SK-N-SH (cell line): ENCODE results near the gene DSE. TPM values are rescaled to one million over a fixed set of nuclear protein-coding genes. Genes with fewer than 3 reads are reported as not detected.

Experiments used
- CTCF ChIA-PET: fragments of 300-600, 350-600 bp; formaldehyde crosslinking; extraction: SDS; loops from one replicate; lab custom pipeline; 2021; lab: Yijun Ruan, JAX
- POLR2A ChIA-PET: fragments of 350-600 bp; sonication (Branson Sonifier 250); formaldehyde crosslinking; extraction: SDS; loops from one replicate; lab custom pipeline; 2020; ENCODE audit warnings: antibody characterized with exemption, inconsistent platforms; lab: Yijun Ruan, JAX
- DNase-seq: peaks from one replicate; pipeline ENCODE4 v3.0.0; 2012
- H2AFZ ChIP-seq: fragments of 200-600 bp; sonication (generic); 2 replicates; pipeline ENCODE4 v1.8.1; 2016; ENCODE audit warnings: antibody characterized with exemption, mild to moderate bottlenecking, low read depth
- H3F3A ChIP-seq: fragments of 200-600 bp; sonication (generic); replicated peaks from 2 replicates; pipeline ENCODE3; 2016; ENCODE audit warnings: antibody characterized with exemption, mild to moderate bottlenecking; ENCODE audit not compliant: insufficient read depth
- H3K27ac ChIP-seq, 2 experiments: fragments of 200-500 bp in 1 of 2; fragments of 200-600 bp in 1 of 2; sonication (Bioruptor generic) in 1 of 2; sonication (generic), shearing (Covaris generic) in 1 of 2; 2 replicates each; pipeline versions ENCODE4 v1.5.1 to v1.6.1; 2014 to 2016; ENCODE audit warnings: low read depth in 2 of 2, inconsistent platforms in 1 of 2, low read length in 1 of 2, mild to moderate bottlenecking in 1 of 2, mixed read lengths in 1 of 2
- H3K27me3 ChIP-seq: fragments of 200-600 bp; sonication (generic), shearing (Covaris generic); 2 replicates; pipeline ENCODE4 v1.6.1; 2016; ENCODE audit warnings: mixed run types; ENCODE audit not compliant: insufficient read depth
- H3K36me3 ChIP-seq, 2 experiments: fragments of 200-500 bp in 1 of 2; fragments of 200-600 bp in 1 of 2; sonication (Bioruptor generic) in 1 of 2; sonication (generic) in 1 of 2; replicated peaks in 1 of 2; 2 replicates each; pipeline versions ENCODE3 to v1.5.1; 2014 to 2016; ENCODE audit warnings: low read length in 1 of 2, mild to moderate bottlenecking in 1 of 2; ENCODE audit not compliant: insufficient read depth in 2 of 2, control insufficient read depth in 1 of 2
- H3K4me1 ChIP-seq, 2 experiments: fragments of 200-500 bp in 1 of 2; fragments of 200-600 bp in 1 of 2; sonication (Bioruptor generic) in 1 of 2; sonication (generic), shearing (Covaris generic) in 1 of 2; 2 replicates each; pipeline versions ENCODE4 v1.5.1 to v1.6.1; 2014 to 2016; ENCODE audit warnings: low read depth in 1 of 2, low read length in 1 of 2, mixed run types in 1 of 2; ENCODE audit not compliant: insufficient read depth in 2 of 2, control insufficient read depth in 1 of 2
- H3K4me2 ChIP-seq: fragments of 200-600 bp; sonication (generic), shearing (Covaris generic); 2 replicates; pipeline ENCODE4 v1.6.1; 2017; ENCODE audit warnings: mixed run types
- H3K4me3 ChIP-seq, 2 experiments: fragments of 200-500 bp in 1 of 2; fragments of 200-600 bp in 1 of 2; sonication (Bioruptor generic) in 1 of 2; sonication (generic), shearing (Covaris generic) in 1 of 2; 2 replicates each; pipeline versions ENCODE4 v1.5.1 to v1.8.1; 2014 to 2016; ENCODE audit warnings: low read depth in 2 of 2, inconsistent platforms in 1 of 2, low read length in 1 of 2, mild to moderate bottlenecking in 1 of 2, mixed read lengths in 1 of 2, moderate library complexity in 1 of 2
- H3K79me2 ChIP-seq: fragments of 200-600 bp; sonication (generic); 2 replicates; pipeline ENCODE4 v1.8.1; 2017; ENCODE audit warnings: mild to moderate bottlenecking; ENCODE audit not compliant: insufficient read depth
- H3K9ac ChIP-seq: fragments of 200-600 bp; sonication (generic); 2 replicates; pipeline ENCODE4 v1.6.1; 2017; ENCODE audit warnings: mixed run types
- H3K9me2 ChIP-seq: fragments of 200-600 bp; sonication (generic); 2 replicates; pipeline ENCODE4 v1.6.1; 2017; ENCODE audit warnings: mixed run types
- H3K9me3 ChIP-seq: fragments of 200-600 bp; sonication (generic); 2 replicates; pipeline ENCODE4 v1.6.1; 2017; ENCODE audit warnings: mixed run types, mild to moderate bottlenecking, moderate library complexity
- H4K20me1 ChIP-seq: fragments of 200-600 bp; sonication (generic); 2 replicates; pipeline ENCODE4 v1.6.1; 2017; ENCODE audit warnings: mild to moderate bottlenecking, mixed run types; ENCODE audit not compliant: insufficient read depth
- ELF1 ChIP-seq: IDR thresholded peaks from 2 replicates; pipeline ENCODE4 v1.4.0; 2012
- FOSL2 ChIP-seq: IDR thresholded peaks from 2 replicates; pipeline ENCODE4 v1.4.0; 2012; ENCODE audit warnings: low read depth, mild to moderate bottlenecking, moderate library complexity, borderline replicate concordance
- FOXM1 ChIP-seq: IDR thresholded peaks from 2 replicates; pipeline ENCODE4 v1.4.0; 2012; ENCODE audit warnings: low read depth, mild to moderate bottlenecking
- GATA2 ChIP-seq: sonication (generic); formaldehyde crosslinking; IDR thresholded peaks from 2 replicates; pipeline ENCODE4 v1.5.0; 2020; ENCODE audit warnings: mild to moderate bottlenecking, missing genetic modification reagents
- JUND ChIP-seq: IDR thresholded peaks from 2 replicates; pipeline ENCODE4 v1.4.0; 2012
- MEF2A ChIP-seq: IDR thresholded peaks from 2 replicates; pipeline ENCODE4 v1.4.0; 2012; ENCODE audit warnings: low read depth, borderline replicate concordance
- MXI1 ChIP-seq: IDR thresholded peaks from 2 replicates; pipeline ENCODE4 v1.6.1; 2012; ENCODE audit warnings: mild to moderate bottlenecking, low read depth, low read length, improper control_type of control experiment
- NFIC ChIP-seq: IDR thresholded peaks from 2 replicates; pipeline ENCODE4 v1.4.0; 2012; ENCODE audit warnings: borderline replicate concordance
- NRF1 ChIP-seq: IDR thresholded peaks from 2 replicates; pipeline ENCODE4 v1.6.1; 2012; ENCODE audit warnings: low read depth, mild to moderate bottlenecking, low read length
- POLR2AphosphoS5 ChIP-seq: IDR thresholded peaks from 2 replicates; pipeline ENCODE4 v1.6.1; 2012; ENCODE audit warnings: low read depth, low read length
- RAD21 ChIP-seq: IDR thresholded peaks from 2 replicates; pipeline ENCODE4 v1.6.1; 2012; ENCODE audit warnings: mild to moderate bottlenecking, low read length
- SIN3A ChIP-seq: IDR thresholded peaks from 2 replicates; pipeline ENCODE4 v1.6.1; 2012; ENCODE audit warnings: low read depth, mild to moderate bottlenecking, low read length, moderate library complexity, borderline replicate concordance
- TEAD4 ChIP-seq: IDR thresholded peaks from 2 replicates; pipeline ENCODE4 v1.4.0; 2012; ENCODE audit warnings: mild to moderate bottlenecking, borderline replicate concordance; ENCODE audit not compliant: insufficient read depth
- WGBS: methylation state at CpG from one replicate; pipeline ENCODE4 v1.1.6; 2017; ENCODE audit warnings: low lambda C conversion rate; 5-methylcytosine and 5-hydroxymethylcytosine counted together
- polyA plus RNA-seq, 3 experiments: library from polyadenylated mRNA; depleted of rRNA; stranded (reverse); fragments of >200 nt; gene quantifications; 2 replicates each; pipeline ENCODE4 v1.2.3, GENCODE V29; 2012
- TF ChIP-seq, protein P1 (sequence below): IDR thresholded peaks from 2 replicates; pipeline ENCODE4 v1.4.0; 2012; ENCODE audit warnings: low read depth, borderline replicate concordance
- TF ChIP-seq, protein P2 (sequence below): fragments of 150-350 bp; IDR thresholded peaks from 2 replicates; pipeline ENCODE4 v1.6.1; 2016; ENCODE audit warnings: mild to moderate bottlenecking, low read depth, low read length
- TF ChIP-seq, protein P3 (sequence below): IDR thresholded peaks from 2 replicates; pipeline ENCODE4 v1.4.0; 2012; ENCODE audit warnings: low read depth
- TF ChIP-seq, protein P4 (sequence below): fragments of 150-350 bp; IDR thresholded peaks from 2 replicates; pipeline ENCODE4 v1.6.1; 2017; ENCODE audit warnings: antibody characterized with exemption, low read length, low read depth, borderline replicate concordance
- TF ChIP-seq, protein P5 (sequence below): IDR thresholded peaks from 2 replicates; pipeline ENCODE4 v1.4.0; 2012; ENCODE audit warnings: low read depth, borderline replicate concordance

The DSE gene
- polyA plus RNA-seq, 1 of the 3 experiments (the other 2 are of a cell fraction), result 12.7 TPM

DNA sequence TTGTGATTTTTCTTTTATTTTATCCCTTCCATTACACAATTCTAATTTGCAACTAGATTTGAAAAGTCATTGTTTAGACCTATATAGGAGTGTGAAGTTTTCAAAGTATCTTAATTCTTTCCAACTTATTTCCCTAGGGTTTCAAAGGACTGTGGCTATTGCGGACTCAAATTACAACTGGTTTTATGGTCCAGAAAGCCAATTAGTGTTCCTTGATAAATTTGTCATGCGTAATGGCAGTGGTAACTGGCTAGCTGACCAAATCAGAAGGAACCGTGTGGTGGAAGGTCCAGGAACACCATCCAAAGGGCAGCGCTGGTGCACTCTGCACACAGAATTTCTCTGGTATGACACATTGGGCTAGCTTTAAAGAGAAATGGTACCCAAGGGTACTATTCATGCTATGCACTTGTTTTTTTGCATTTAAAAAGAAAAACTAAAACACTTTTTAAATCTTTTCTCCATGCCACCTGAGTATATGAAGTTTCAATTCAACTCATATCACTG is 62.5 kb downstream of the DSE start:
- Histone ChIP-seq H3K4me3 (no peak overlapping the region), H3K9ac (no peak overlapping the region), H3K27ac (no peak overlapping the region), H3K4me2 (no peak overlapping the region), H2AFZ (no peak overlapping the region), H3K9me2 (no peaks in the 10 kb centered on the region), H3K4me1 (peaks cover 0 to 3% of the 10 kb centered on the region in 2 experiments; a peak in 2 of 4 replicates), H3K79me2 (no peaks in the 10 kb centered on the region), H3K9me3 (no peaks in the 10 kb centered on the region), H3F3A (peaks cover 8% of the 10 kb centered on the region), H4K20me1 (no peaks in the 10 kb centered on the region), H3K27me3 (no peaks in the 10 kb centered on the region), H3K36me3 (peaks cover 52 to 60% of the 10 kb centered on the region in 2 experiments)
- DNase-seq, result no peak
- CTCF ChIA-PET, result interaction anchor here (1.2 to 1.5 kb wide), 2 partner anchors 13 to 146 kb away, joined by 4 to 5 read pairs; no protein-coding TSS in a partner anchor
- POLR2A ChIA-PET, result no interaction called here
- TF ChIP-seq, protein P1, sequence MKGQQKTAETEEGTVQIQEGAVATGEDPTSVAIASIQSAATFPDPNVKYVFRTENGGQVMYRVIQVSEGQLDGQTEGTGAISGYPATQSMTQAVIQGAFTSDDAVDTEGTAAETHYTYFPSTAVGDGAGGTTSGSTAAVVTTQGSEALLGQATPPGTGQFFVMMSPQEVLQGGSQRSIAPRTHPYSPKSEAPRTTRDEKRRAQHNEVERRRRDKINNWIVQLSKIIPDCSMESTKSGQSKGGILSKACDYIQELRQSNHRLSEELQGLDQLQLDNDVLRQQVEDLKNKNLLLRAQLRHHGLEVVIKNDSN, result no peak
- TF ChIP-seq ELF1, result no peak
- no peak for TF ChIP-seq NRF1
- TF ChIP-seq MXI1, result no peak
- no peak for TF ChIP-seq POLR2AphosphoS5
- no peak for TF ChIP-seq FOSL2
- TF ChIP-seq SIN3A, result no peak
- TF ChIP-seq NFIC, result no peak
- no peak for TF ChIP-seq TEAD4
- no peak for TF ChIP-seq JUND
- TF ChIP-seq, protein P2, sequence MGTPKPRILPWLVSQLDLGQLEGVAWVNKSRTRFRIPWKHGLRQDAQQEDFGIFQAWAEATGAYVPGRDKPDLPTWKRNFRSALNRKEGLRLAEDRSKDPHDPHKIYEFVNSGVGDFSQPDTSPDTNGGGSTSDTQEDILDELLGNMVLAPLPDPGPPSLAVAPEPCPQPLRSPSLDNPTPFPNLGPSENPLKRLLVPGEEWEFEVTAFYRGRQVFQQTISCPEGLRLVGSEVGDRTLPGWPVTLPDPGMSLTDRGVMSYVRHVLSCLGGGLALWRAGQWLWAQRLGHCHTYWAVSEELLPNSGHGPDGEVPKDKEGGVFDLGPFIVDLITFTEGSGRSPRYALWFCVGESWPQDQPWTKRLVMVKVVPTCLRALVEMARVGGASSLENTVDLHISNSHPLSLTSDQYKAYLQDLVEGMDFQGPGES, result no peak
- TF ChIP-seq FOXM1, result no peak
- WGBS, result 99% methylated on average over 4 of the region's 4 CpGs

DNA sequence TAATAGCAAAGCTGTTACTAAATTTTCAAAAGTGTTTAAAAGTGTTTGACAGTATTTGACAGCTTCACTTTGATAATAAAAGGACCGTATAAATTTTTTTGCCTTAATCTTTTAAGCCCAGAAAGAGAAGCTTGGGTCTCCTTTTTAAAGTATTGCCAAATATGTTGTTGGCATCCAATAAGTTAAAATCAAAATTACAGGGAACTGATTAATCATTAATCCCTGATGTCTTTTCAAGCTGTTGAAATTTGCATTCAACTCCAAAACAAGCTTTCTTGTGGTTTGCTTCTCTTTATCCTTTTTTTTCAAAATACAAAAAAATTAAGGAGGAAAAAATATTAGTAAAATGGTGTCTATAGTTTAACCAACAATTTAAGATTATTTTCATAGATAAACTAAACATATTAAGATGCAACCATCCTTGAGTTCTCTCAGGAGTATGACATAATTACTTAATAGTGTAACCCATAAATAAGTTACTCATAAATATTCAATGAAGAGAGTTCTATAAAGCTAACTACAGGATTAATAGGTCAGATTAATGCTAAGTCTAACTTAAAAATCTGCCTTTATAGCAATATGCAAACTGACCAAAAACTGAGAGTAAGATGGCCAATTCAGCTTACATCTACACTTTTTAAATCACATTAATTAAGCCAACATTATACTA is 63.4 kb downstream of the DSE start:
- no peaks in the 10 kb centered on the region for H3K79me2 ChIP-seq
- H4K20me1 ChIP-seq, result no peaks in the 10 kb centered on the region
- H3K27ac ChIP-seq, result no peak overlapping the region
- H3K4me2 ChIP-seq, result no peak overlapping the region
- 92% methylated on average over 1 of the region's 1 CpG for WGBS
- POLR2A ChIA-PET, result no interaction called here
- H3K9ac ChIP-seq, result no peak overlapping the region
- no peaks in the 10 kb centered on the region for H3K27me3 ChIP-seq
- DNase-seq, result no peak
- peaks cover 0 to 13% of the 10 kb centered on the region in 2 experiments; a peak in 2 of 4 replicates for H3K4me1 ChIP-seq
- peaks cover 47 to 54% of the 10 kb centered on the region in 2 experiments for H3K36me3 ChIP-seq
- peaks cover 12% of the 10 kb centered on the region for H3F3A ChIP-seq
- no peaks in the 10 kb centered on the region for H3K9me3 ChIP-seq
- no peak overlapping the region for H3K4me3 ChIP-seq
- H3K9me2 ChIP-seq, result no peaks in the 10 kb centered on the region
- CTCF ChIA-PET, result interaction anchor here (1.2 to 1.5 kb wide), 2 partner anchors 147 to 166 kb away, joined by 3 to 4 read pairs; no protein-coding TSS in a partner anchor
- no peak overlapping the region for H2AFZ ChIP-seq
- no peak for TF ChIP-seq POLR2AphosphoS5
- TF ChIP-seq SIN3A, result no peak
- TF ChIP-seq, protein P1, result no peak
- TF ChIP-seq, protein P2, result no peak
- TF ChIP-seq MEF2A, result no peak
- TF ChIP-seq, protein P3, sequence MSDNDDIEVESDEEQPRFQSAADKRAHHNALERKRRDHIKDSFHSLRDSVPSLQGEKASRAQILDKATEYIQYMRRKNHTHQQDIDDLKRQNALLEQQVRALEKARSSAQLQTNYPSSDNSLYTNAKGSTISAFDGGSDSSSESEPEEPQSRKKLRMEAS, result no peak
- TF ChIP-seq GATA2, result no peak
- TF ChIP-seq, protein P4, sequence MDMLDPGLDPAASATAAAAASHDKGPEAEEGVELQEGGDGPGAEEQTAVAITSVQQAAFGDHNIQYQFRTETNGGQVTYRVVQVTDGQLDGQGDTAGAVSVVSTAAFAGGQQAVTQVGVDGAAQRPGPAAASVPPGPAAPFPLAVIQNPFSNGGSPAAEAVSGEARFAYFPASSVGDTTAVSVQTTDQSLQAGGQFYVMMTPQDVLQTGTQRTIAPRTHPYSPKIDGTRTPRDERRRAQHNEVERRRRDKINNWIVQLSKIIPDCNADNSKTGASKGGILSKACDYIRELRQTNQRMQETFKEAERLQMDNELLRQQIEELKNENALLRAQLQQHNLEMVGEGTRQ, result no peak
- no peak for TF ChIP-seq TEAD4
- TF ChIP-seq, protein P5, sequence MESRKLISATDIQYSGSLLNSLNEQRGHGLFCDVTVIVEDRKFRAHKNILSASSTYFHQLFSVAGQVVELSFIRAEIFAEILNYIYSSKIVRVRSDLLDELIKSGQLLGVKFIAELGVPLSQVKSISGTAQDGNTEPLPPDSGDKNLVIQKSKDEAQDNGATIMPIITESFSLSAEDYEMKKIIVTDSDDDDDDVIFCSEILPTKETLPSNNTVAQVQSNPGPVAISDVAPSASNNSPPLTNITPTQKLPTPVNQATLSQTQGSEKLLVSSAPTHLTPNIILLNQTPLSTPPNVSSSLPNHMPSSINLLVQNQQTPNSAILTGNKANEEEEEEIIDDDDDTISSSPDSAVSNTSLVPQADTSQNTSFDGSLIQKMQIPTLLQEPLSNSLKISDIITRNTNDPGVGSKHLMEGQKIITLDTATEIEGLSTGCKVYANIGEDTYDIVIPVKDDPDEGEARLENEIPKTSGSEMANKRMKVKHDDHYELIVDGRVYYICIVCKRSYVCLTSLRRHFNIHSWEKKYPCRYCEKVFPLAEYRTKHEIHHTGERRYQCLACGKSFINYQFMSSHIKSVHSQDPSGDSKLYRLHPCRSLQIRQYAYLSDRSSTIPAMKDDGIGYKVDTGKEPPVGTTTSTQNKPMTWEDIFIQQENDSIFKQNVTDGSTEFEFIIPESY, result no peak
- no peak for TF ChIP-seq RAD21
